Stimulated activated CD4-positive, alpha-beta T cell treated with anti-CD3 and anti-CD28 coated beads, Interleukin-12 subunit alpha, Interleukin-12 subunit beta, amount 100 ng/mL, for 24 hours (primary cell): ENCODE data around the gene OR51F2.
"Not testable (repeated sequence)": the region's sequence is repeated elsewhere in the genome, so short reads cannot be mapped to it uniquely, and the experiment has no call there.

Experiments used
- DNase-seq, 2 experiments: peaks; one replicate each; pipeline ENCODE4 v3.0.0-alpha.2; 2020; ENCODE audit warnings: low read depth in 2 of 2

The OR51F2 gene

GRCh38 chr11:4821021-4821420 lies at the start of gene OR51F2:
Gene OR51F2 (plus strand): TSS chr11:4821321. CDS start chr11:4821422, 101 bp downstream.
- DNase-seq: no peak

GRCh38 chr11:4782454-4782853 lies 38.7 kb upstream of the OR51F2 start:
- no peak for DNase-seq

GRCh38 chr11:4797206-4797605 lies 23.9 kb upstream of the OR51F2 start:
- DNase-seq: no peak

- no peak for DNase-seq
Measured at GRCh38 chr11:4798427-4799183, 22.5 kb upstream of the OR51F2 start.

GRCh38 chr11:4801316-4801715 lies 19.8 kb upstream of the OR51F2 start:
- not testable (repeated sequence) for DNase-seq

GRCh38 chr11:4804280-4804679 lies 16.8 kb upstream of the OR51F2 start, which contains the start of gene OR52R1:
Gene OR52R1 (minus strand): TSS chr11:4804380. CDS start chr11:4804380, 0 bp downstream.
- no peak for DNase-seq

GRCh38 chr11:4808476-4808875 lies 12.6 kb upstream of the OR51F2 start:
- no peak for DNase-seq

GRCh38 chr11:4809246-4809645 lies 11.9 kb upstream of the OR51F2 start:
- DNase-seq: no peak

- no peak for DNase-seq
Measured at GRCh38 chr11:4825132-4825531, 4.0 kb downstream of the OR51F2 start.

GRCh38 chr11:4826425-4826824 lies 5.3 kb downstream of the OR51F2 start:
- no peak for DNase-seq

- DNase-seq: no peak
Measured at GRCh38 chr11:4830346-4830745, 9.2 kb downstream of the OR51F2 start.

GRCh38 chr11:4830909-4831308 lies 9.8 kb downstream of the OR51F2 start:
- DNase-seq: no peak

GRCh38 chr11:4839851-4840549 lies 18.9 kb downstream of the OR51F2 start:
- DNase-seq: no peak

GRCh38 chr11:4848908-4849532 lies 27.9 kb downstream of the OR51F2 start, which contains the start of gene OR51S1:
Gene OR51S1 (minus strand): TSS chr11:4849208. CDS start chr11:4849208, 0 bp downstream.
- DNase-seq: no peak

GRCh38 chr11:4851033-4851432 lies 29.9 kb downstream of the OR51F2 start:
- no peak for DNase-seq

- DNase-seq: not testable (repeated sequence)
Measured at GRCh38 chr11:4854286-4854685, 33.2 kb downstream of the OR51F2 start.

- DNase-seq: no peak
Measured at GRCh38 chr11:4862447-4863236, 41.5 kb downstream of the OR51F2 start.

GRCh38 chr11:4863876-4864275 lies 42.8 kb downstream of the OR51F2 start:
- DNase-seq: no peak

GRCh38 chr11:4865855-4866254 lies 44.7 kb downstream of the OR51F2 start:
- no peak for DNase-seq
